SU-DHL-6 (cell line): ENCODE data around the gene SDK1.

Experiments used
- CTCF ChIP-seq: fragments of 200-600 bp; sonication (generic); IDR thresholded peaks from one replicate; pipeline ENCODE4 v1.5.1; 2017; ENCODE audit warnings: antibody characterized with exemption, mild to moderate bottlenecking, low read length, moderate library complexity; ENCODE audit not compliant: insufficient read depth, poor library complexity, severe bottlenecking
- EZH2phosphoT487 ChIP-seq: fragments of 200-600 bp; sonication (generic), shearing (Covaris generic); conservative IDR thresholded peaks from 2 replicates; pipeline ENCODE4 v1.6.1; 2018; ENCODE audit warnings: mild to moderate bottlenecking, antibody characterized with exemption, low read length, moderate library complexity, mixed read lengths

- TF ChIP-seq CTCF (no peak), EZH2phosphoT487 (no peak)
These were observed 69.9 kb downstream of the SDK1 start for GRCh38 chr7:3370921-3371320.
